HFFc6 (cell line): ENCODE results near the gene POFUT2. TPM values are rescaled to one million over a fixed set of nuclear protein-coding genes. Genes with fewer than 3 reads are reported as not detected.
A peak's percentile ranks its signal among the peaks of the same experiment; 100 is the strongest.

Source experiments
- DNase-seq: peaks from one replicate; pipeline ENCODE4 v3.0.0-alpha.2; 2018
- H3K27ac Mint-ChIP-seq: 2 replicates; pipeline ENCODE4 v1.8.0; 2020; ENCODE audit warnings: mild to moderate bottlenecking, mixed read lengths
- H3K27me3 Mint-ChIP-seq: 2 replicates; pipeline ENCODE4 v1.8.0; 2021; ENCODE audit warnings: mild to moderate bottlenecking, moderate library complexity, mixed read lengths; ENCODE audit not compliant: insufficient read depth
- H3K36me3 Mint-ChIP-seq: 2 replicates; pipeline ENCODE4 v1.8.0; 2021; ENCODE audit warnings: low read depth, mixed read lengths
- H3K4me1 Mint-ChIP-seq: 2 replicates; pipeline ENCODE4 v1.8.0; 2020; ENCODE audit warnings: low read depth, mixed read lengths
- H3K4me3 Mint-ChIP-seq: 2 replicates; pipeline ENCODE4 v1.8.0; 2020; ENCODE audit warnings: mild to moderate bottlenecking, moderate library complexity, mixed read lengths
- H3K9me3 Mint-ChIP-seq: 2 replicates; pipeline ENCODE4 v1.8.0; 2020; ENCODE audit warnings: mild to moderate bottlenecking, mixed read lengths
- CTCF ChIP-seq: fragments of 200-600 bp; sonication (generic); IDR thresholded peaks from 2 replicates; pipeline ENCODE4 v1.5.0; 2021; ENCODE audit warnings: antibody characterized with exemption, mild to moderate bottlenecking
- total RNA-seq, 6 experiments: library from RNA; stranded (reverse); fragmentation: NEBNext Ultra II Directional; extraction: Animal tissue kit (Norgen Biotek cat#: 25700); gene quantifications; 2 replicates in 1 of 6; 3 replicates in 5 of 6; pipeline ENCODE4 v1.2.3, GENCODE V29; 2021

The POFUT2 gene
- total RNA-seq, 6 experiments from 2014 or later = 78.2 to 112 (median 80.3) TPM

DNA sequence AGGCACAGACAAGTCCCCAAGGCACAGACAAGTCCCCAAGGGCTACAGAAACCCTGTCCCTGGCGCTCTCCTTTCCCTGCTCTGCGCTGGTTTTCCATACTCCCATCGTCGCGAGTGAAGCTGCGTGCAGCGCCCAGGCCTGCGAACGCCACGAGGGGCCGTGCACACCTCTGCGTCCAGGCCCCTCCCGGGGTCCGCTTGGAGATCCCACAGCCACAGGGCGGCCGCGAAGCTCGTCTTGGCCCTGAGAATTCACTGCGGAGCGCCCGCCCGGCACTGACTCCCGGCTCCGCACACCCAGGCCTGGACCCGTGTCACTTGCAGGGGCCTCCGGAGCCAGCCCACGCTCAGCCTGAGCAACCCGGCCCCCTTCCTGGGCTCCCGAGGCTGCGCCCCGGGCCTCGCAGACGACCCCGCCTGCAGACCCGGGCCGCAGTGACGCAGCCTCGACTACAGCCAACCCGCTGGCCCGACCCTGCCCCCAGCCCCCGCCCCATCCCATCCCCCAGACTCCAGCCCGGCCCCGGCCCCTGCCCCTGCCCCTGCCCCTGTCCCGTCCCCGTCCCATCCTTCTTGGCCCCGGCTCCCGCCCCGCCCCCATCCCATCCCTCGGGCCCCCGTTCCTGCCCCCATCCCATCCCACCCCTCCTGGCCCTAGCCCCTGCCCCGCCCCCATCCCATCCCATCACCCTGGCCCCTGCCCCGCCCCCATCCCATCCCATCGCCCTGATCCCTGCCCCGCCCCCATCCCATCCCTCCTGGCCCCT lies 841 bp downstream of the POFUT2 start:
- Mint-ChIP-seq H3K27me3 (peaks cover 5% of the 10 kb centered on the region; the same call in 1 of the 2 replicates), H3K4me3 (peak overlapping the region; percentile 86), H3K9me3 (no peaks in the 10 kb centered on the region), H3K27ac (0 out of 2 replicates have a peak overlapping the region, but pooled peaks have one; percentile 45), H3K36me3 (peaks cover 29% of the 10 kb centered on the region), H3K4me1 (peaks cover 39% of the 10 kb centered on the region)
- 0 out of 2 replicates have a peak, but pooled peaks have one; percentile 7 for TF ChIP-seq CTCF
- no peak for DNase-seq

DNA sequence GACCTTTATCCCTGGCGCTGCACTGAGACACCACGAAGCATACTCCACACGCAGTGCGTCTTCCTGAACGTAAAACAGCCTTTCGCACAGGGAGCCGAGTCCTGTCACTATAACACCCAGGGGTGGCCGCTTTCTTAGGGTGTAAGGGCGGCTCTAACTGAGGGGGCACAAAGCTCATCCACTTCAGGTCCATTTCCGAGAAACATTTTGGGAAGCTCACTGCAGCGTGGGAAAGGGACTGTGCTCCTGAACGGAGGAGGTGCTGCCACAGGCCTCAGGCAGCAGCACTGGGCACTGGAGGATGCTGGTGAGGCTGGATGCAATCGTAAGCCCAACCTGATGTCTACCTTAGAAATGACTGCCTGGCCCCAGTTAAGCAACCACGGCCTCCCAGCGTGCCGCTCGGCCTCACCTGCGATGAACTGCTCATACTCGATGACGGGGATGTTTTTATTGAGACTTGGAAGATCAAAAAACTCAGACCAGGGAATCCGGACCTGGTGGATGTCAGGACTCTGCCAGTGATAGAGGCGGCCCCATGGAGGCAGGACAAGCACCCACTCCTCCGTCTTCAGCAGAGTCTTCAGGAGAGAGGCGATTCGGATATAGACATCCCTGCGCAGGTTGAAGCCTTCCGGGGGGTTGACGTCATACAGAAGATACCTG lies 2.3 kb downstream of the POFUT2 start:
- Mint-ChIP-seq H3K4me1 (peaks cover 30% of the 10 kb centered on the region), H3K4me3 (peak overlapping the region; percentile 27; the same call in 1 of the 2 replicates), H3K36me3 (peaks cover 32% of the 10 kb centered on the region), H3K27ac (peak overlapping the region; percentile 51), H3K27me3 (peaks cover 1% of the 10 kb centered on the region; the same call in 1 of the 2 replicates), H3K9me3 (no peaks in the 10 kb centered on the region)
- no peak for TF ChIP-seq CTCF
- no peak for DNase-seq

GRCh38 chr21:45284456-45284741 lies 3.3 kb downstream of the POFUT2 start:
- no peak for TF ChIP-seq CTCF
- H3K27ac Mint-ChIP-seq = no peak overlapping the region
- H3K36me3 Mint-ChIP-seq = peaks cover 33% of the 10 kb centered on the region
- H3K27me3 Mint-ChIP-seq = no peaks in the 10 kb centered on the region; the same call in none of the 2 replicates
- H3K4me3 Mint-ChIP-seq = no peak overlapping the region
- H3K9me3 Mint-ChIP-seq = no peaks in the 10 kb centered on the region
- no peak for DNase-seq
- H3K4me1 Mint-ChIP-seq = peaks cover 21% of the 10 kb centered on the region

- peaks cover 15% of the 10 kb centered on the region for H3K4me1 Mint-ChIP-seq
- DNase-seq = no peak
- H3K27ac Mint-ChIP-seq = no peak overlapping the region
- TF ChIP-seq CTCF = no peak
- no peaks in the 10 kb centered on the region; the same call in none of the 2 replicates for H3K27me3 Mint-ChIP-seq
- no peaks in the 10 kb centered on the region for H3K9me3 Mint-ChIP-seq
- H3K4me3 Mint-ChIP-seq = no peak overlapping the region
- peaks cover 33% of the 10 kb centered on the region for H3K36me3 Mint-ChIP-seq
Observed at GRCh38 chr21:45283611-45284455, 3.9 kb downstream of the POFUT2 start.

GRCh38 chr21:45283035-45283610 lies 4.6 kb downstream of the POFUT2 start:
- H3K36me3 Mint-ChIP-seq = peaks cover 37% of the 10 kb centered on the region
- H3K27me3 Mint-ChIP-seq = no peaks in the 10 kb centered on the region; the same call in none of the 2 replicates
- no peak for DNase-seq
- no peak for TF ChIP-seq CTCF
- no peak overlapping the region for H3K4me3 Mint-ChIP-seq
- no peaks in the 10 kb centered on the region for H3K9me3 Mint-ChIP-seq
- H3K27ac Mint-ChIP-seq = no peak overlapping the region
- peaks cover 13% of the 10 kb centered on the region for H3K4me1 Mint-ChIP-seq
